HepG2 (cell line): Measurements from ENCODE around the gene STOML2. TPM values are rescaled to one million over a fixed set of nuclear protein-coding genes. Genes with fewer than 3 reads are reported as not detected.

Experiments
- ELF1 ChIP-seq: sonication (generic); formaldehyde crosslinking; IDR thresholded peaks from 2 replicates; pipeline ENCODE4 v1.4.0; 2020; ENCODE audit warnings: missing genetic modification reagents
- FIP1L1 ChIP-seq: fragments of 200-400 bp; formaldehyde crosslinking; IDR thresholded peaks from 2 replicates; pipeline ENCODE4 v1.6.1; 2018; ENCODE audit warnings: low read depth, mild to moderate bottlenecking, low read length, moderate library complexity, borderline replicate concordance; ENCODE audit not compliant: insufficient read depth
- FLYWCH1 ChIP-seq: sonication (generic); formaldehyde crosslinking; IDR thresholded peaks from 2 replicates; pipeline ENCODE4 v1.8.1; 2023; ENCODE audit warnings: mild to moderate bottlenecking, missing genetic modification reagents
- FOXA1 ChIP-seq, 2 experiments: fragments of 450-650 bp in 1 of 2; sonication (generic) in 1 of 2; formaldehyde crosslinking in 1 of 2; IDR thresholded peaks; 2 replicates each; pipeline versions ENCODE4 v1.4.0 to v1.6.1; 2016 to 2020; ENCODE audit warnings: missing genetic modification reagents in 1 of 2
- FOXC1 ChIP-seq: sonication (generic); formaldehyde crosslinking; IDR thresholded peaks from 2 replicates; pipeline ENCODE4 v1.8.0; 2022; ENCODE audit warnings: mild to moderate bottlenecking, missing genetic modification reagents, borderline replicate concordance
- HES4 ChIP-seq: sonication (generic); formaldehyde crosslinking; IDR thresholded peaks from 2 replicates; pipeline ENCODE4 v1.9.0; 2021; ENCODE audit warnings: mild to moderate bottlenecking, missing genetic modification reagents, borderline replicate concordance
- HMG20A ChIP-seq: IDR thresholded peaks from 2 replicates; pipeline ENCODE4 v1.6.1; 2016; ENCODE audit warnings: borderline replicate concordance
- JUND ChIP-seq: sonication (generic); formaldehyde crosslinking; IDR thresholded peaks from 2 replicates; pipeline ENCODE4 v1.8.0; 2022; ENCODE audit warnings: mild to moderate bottlenecking, missing genetic modification reagents
- KDM5A ChIP-seq: fragments of 200-600 bp; sonication (generic); IDR thresholded peaks from 2 replicates; pipeline ENCODE4 v1.7.0; 2018; ENCODE audit warnings: antibody characterized with exemption, mild to moderate bottlenecking, low read length, borderline replicate concordance
- KLF16 ChIP-seq, 2 experiments: sonication (generic) in 1 of 2; formaldehyde crosslinking in 1 of 2; IDR thresholded peaks; 2 replicates each; pipeline versions ENCODE4 v1.6.1 to v1.8.0; 2016 to 2023; ENCODE audit warnings: missing genetic modification reagents in 2 of 2, missing compliant biosample characterization in 1 of 2
- MTF1 ChIP-seq: sonication (generic); formaldehyde crosslinking; IDR thresholded peaks from 2 replicates; pipeline ENCODE4 v1.5.0; 2020; ENCODE audit warnings: missing genetic modification reagents
- SNAPC2 ChIP-seq: sonication (generic); formaldehyde crosslinking; IDR thresholded peaks from 2 replicates; pipeline ENCODE4 v1.8.1; 2022; ENCODE audit warnings: mild to moderate bottlenecking, missing genetic modification reagents
- ZBTB49 ChIP-seq: sonication (generic); formaldehyde crosslinking; IDR thresholded peaks from 2 replicates; pipeline ENCODE4 v1.4.0; 2020; ENCODE audit warnings: missing genetic modification reagents, borderline replicate concordance
- ZC3H13 ChIP-seq: sonication (generic); formaldehyde crosslinking; IDR thresholded peaks from 2 replicates; pipeline ENCODE4 v1.8.1; 2023; ENCODE audit warnings: mild to moderate bottlenecking, missing genetic modification reagents, moderate library complexity
- ZNF282 ChIP-seq: fragments of 450-650 bp; IDR thresholded peaks from 2 replicates; pipeline ENCODE4 v1.6.1; 2018; ENCODE audit not compliant: partially characterized antibody
- ZNF350 ChIP-seq: sonication (generic); formaldehyde crosslinking; IDR thresholded peaks from 2 replicates; pipeline ENCODE4 v1.4.0; 2020; ENCODE audit warnings: mild to moderate bottlenecking, low read depth, missing genetic modification reagents, borderline replicate concordance
- ZNF615 ChIP-seq: sonication (generic); formaldehyde crosslinking; IDR thresholded peaks from 2 replicates; pipeline ENCODE4 v1.5.0; 2020; ENCODE audit warnings: mild to moderate bottlenecking, missing genetic modification reagents, borderline replicate concordance
- ZNF619 ChIP-seq: sonication (generic); formaldehyde crosslinking; IDR thresholded peaks from 2 replicates; pipeline ENCODE4 v1.4.0; 2020; ENCODE audit warnings: mild to moderate bottlenecking, missing genetic modification reagents
- ZSCAN29 ChIP-seq: sonication (generic); formaldehyde crosslinking; conservative IDR thresholded peaks from 2 replicates; pipeline ENCODE4 v1.4.0; 2020; ENCODE audit warnings: mild to moderate bottlenecking, missing genetic modification reagents
- polyA plus RNA-seq, 8 experiments: library from polyadenylated mRNA; depleted of rRNA in 3 of 8; stranded (reverse) in 7 of 8; unstranded in 1 of 8; fragments of >200 nt; fragmentation: Illumina TruSeq in 4 of 8; extraction: Trizol in 4 of 8; gene quantifications; 2 replicates each; pipeline versions ENCODE4 v1.2.1 to v1.2.3, GENCODE V29; 2011 to 2016; ENCODE audit warnings: low read depth in 4 of 8, missing spikeins in 1 of 8, mixed read lengths in 1 of 8; ENCODE audit not compliant: insufficient read depth in 1 of 8
- total RNA-seq, 5 experiments: library from RNA; depleted of rRNA; stranded (reverse); fragments of >200 nt; fragmentation: Illumina TruSeq; extraction: Trizol; gene quantifications; 2 replicates each; pipeline ENCODE4 v1.2.3, GENCODE V29; 2016; ENCODE audit warnings: low read depth in 1 of 5
- TF ChIP-seq, protein P1 (sequence below): sonication (generic); formaldehyde crosslinking; IDR thresholded peaks from 2 replicates; pipeline ENCODE4 v1.5.1; 2020; ENCODE audit warnings: missing genetic modification reagents, mild to moderate bottlenecking, borderline replicate concordance
- TF ChIP-seq, protein P2 (sequence below): sonication (generic); formaldehyde crosslinking; IDR thresholded peaks from 2 replicates; pipeline ENCODE4 v1.9.0; 2021; ENCODE audit warnings: missing genetic modification reagents, mild to moderate bottlenecking, borderline replicate concordance

Gene STOML2
- total and polyA plus RNA-seq, 2 of the 13 experiments (the other 11 are each of a cell fraction or from before 2014, with no cell fraction given): 245 to 250 TPM

GRCh38 chr9:35079426-35080341 is 23.2 kb downstream of the STOML2 start, which contains the start of gene FANCG (continued):
- peak; percentile 90 for TF ChIP-seq SNAPC2 (CRISPR knock-in tag)
- no peak for TF ChIP-seq FIP1L1
- TF ChIP-seq HES4 (CRISPR knock-in tag): peak; percentile 43; the same call in 1 of the 2 replicates
- peak; percentile 60; the same call in 1 of the 2 replicates for TF ChIP-seq ZNF619 (CRISPR knock-in tag)
- TF ChIP-seq FLYWCH1 (CRISPR knock-in tag): no peak
- TF ChIP-seq ZC3H13 (CRISPR knock-in tag): peak; percentile 52; the same call in 1 of the 2 replicates
- no peak for TF ChIP-seq ZNF282
- no peak; the same call in 1 of the 2 replicates for TF ChIP-seq MTF1 (CRISPR knock-in tag)
- TF ChIP-seq ELF1: peak; percentile 89
- TF ChIP-seq KLF16 (CRISPR knock-in tag; IDR thresholded peaks at IDR 0.05): peak in 1 of 2 experiments; percentile 85; a peak in 1 of 4 replicates
- TF ChIP-seq, protein P1, sequence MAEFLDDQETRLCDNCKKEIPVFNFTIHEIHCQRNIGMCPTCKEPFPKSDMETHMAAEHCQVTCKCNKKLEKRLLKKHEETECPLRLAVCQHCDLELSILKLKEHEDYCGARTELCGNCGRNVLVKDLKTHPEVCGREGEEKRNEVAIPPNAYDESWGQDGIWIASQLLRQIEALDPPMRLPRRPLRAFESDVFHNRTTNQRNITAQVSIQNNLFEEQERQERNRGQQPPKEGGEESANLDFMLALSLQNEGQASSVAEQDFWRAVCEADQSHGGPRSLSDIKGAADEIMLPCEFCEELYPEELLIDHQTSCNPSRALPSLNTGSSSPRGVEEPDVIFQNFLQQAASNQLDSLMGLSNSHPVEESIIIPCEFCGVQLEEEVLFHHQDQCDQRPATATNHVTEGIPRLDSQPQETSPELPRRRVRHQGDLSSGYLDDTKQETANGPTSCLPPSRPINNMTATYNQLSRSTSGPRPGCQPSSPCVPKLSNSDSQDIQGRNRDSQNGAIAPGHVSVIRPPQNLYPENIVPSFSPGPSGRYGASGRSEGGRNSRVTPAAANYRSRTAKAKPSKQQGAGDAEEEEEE (CRISPR knock-in tag): no peak
- TF ChIP-seq ZNF350: peak; percentile 90
- no peak for TF ChIP-seq ZNF615 (CRISPR knock-in tag)
- no peak for TF ChIP-seq FOXA1 (IDR thresholded peaks at IDR 0.05)
- peak; percentile 12; the same call in 1 of the 2 replicates for TF ChIP-seq FOXA1 (CRISPR knock-in tag; IDR thresholded peaks at IDR 0.05)
- TF ChIP-seq, protein P2, sequence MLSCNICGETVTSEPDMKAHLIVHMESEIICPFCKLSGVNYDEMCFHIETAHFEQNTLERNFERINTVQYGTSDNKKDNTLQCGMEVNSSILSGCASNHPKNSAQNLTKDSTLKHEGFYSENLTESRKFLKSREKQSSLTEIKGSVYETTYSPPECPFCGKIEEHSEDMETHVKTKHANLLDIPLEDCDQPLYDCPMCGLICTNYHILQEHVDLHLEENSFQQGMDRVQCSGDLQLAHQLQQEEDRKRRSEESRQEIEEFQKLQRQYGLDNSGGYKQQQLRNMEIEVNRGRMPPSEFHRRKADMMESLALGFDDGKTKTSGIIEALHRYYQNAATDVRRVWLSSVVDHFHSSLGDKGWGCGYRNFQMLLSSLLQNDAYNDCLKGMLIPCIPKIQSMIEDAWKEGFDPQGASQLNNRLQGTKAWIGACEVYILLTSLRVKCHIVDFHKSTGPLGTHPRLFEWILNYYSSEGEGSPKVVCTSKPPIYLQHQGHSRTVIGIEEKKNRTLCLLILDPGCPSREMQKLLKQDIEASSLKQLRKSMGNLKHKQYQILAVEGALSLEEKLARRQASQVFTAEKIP (CRISPR knock-in tag): no peak
- no peak for TF ChIP-seq HMG20A (CRISPR knock-in tag)
- TF ChIP-seq FOXC1 (CRISPR knock-in tag): peak; percentile 17; the same call in 1 of the 2 replicates
- TF ChIP-seq ZSCAN29 (CRISPR knock-in tag): 0 out of 2 replicates have a peak, but pooled peaks have one; percentile 52
- TF ChIP-seq JUND (CRISPR knock-in tag): no peak
- peak; percentile 86 for TF ChIP-seq KDM5A
- TF ChIP-seq ZBTB49 (CRISPR knock-in tag): no peak
